HG02938 (cell line): ENCODE data around the gene TRAIP.
A peak's percentile ranks its signal among the peaks of the same experiment; 100 is the strongest.
"Not testable (repeated sequence)": the region's sequence is repeated elsewhere in the genome, so short reads cannot be mapped to it uniquely, and the experiment has no call there.

Experiments used
- ATAC-seq: cut with Tn5 transposase; IDR thresholded peaks from one replicate; pipeline ENCODE4 v1.9.1; 2021; ENCODE audit warnings: mild to moderate bottlenecking, moderate library complexity; ENCODE audit not compliant: unreplicated experiment

Gene TRAIP, protein sequence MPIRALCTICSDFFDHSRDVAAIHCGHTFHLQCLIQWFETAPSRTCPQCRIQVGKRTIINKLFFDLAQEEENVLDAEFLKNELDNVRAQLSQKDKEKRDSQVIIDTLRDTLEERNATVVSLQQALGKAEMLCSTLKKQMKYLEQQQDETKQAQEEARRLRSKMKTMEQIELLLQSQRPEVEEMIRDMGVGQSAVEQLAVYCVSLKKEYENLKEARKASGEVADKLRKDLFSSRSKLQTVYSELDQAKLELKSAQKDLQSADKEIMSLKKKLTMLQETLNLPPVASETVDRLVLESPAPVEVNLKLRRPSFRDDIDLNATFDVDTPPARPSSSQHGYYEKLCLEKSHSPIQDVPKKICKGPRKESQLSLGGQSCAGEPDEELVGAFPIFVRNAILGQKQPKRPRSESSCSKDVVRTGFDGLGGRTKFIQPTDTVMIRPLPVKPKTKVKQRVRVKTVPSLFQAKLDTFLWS

DNA sequence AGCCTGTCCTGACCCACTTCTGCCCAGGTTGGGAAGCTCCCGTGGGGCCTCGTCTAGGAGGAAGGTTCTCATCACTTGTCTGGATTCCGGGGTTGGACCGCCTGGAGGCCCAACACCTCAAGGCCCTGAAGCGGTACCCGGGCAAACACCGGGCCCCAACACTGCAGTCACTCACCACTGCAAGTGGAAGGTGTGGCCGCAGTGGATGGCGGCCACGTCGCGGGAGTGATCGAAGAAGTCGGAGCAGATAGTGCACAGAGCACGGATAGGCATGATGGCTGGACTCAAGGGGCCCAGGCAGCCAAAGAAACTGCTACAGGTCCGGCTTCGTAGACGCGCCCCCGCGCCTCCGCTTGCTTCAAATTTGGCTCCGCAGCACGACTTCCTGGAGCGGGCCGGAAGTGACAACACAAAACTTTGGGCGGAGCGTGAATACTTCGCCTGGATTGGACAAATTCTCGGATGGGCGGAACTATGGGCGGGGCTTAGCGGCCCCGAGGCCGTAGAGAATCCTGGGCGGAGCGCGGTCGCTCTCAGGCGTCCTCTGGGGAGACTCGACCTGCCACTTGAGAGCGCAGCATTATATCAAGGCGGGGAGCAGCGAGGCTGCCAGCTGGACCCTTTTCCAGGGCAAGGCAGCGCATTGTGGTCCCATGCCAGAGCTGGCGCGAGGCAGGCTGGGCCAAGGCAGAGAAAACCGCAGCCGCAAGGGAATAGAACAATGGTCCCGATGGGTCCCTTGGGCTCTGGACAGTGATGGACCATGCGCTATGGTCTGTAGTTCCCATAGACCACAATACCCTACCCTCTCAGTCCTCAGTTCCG lies at the start of gene TRAIP:
Gene TRAIP, minus strand, starts transcription at position 384 of the 825 bp plus-strand sequence. Its CDS starts 111 bp downstream, at position 273.
- ATAC-seq: peak; percentile 93

DNA sequence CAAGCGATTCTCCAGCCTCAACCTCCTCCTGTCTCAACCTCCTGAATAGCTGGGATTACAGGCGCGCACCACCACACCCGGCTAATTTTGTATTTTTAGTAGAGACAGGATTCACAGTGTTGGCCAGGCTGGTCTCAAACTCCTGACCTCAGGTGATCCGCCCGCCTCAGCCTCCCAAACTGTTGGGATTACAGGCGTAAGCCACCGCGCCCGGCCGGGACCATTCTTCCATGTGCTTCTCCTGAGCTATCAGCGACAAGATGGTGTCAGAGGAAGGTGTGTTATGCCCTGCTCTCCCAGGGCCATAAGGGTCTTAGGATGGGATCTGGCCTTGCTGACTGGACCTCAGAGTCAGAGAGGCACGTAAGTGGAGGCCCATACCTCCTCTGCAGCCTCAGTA lies 48.1 kb upstream of the TRAIP start:
- not testable (repeated sequence) for ATAC-seq

DNA sequence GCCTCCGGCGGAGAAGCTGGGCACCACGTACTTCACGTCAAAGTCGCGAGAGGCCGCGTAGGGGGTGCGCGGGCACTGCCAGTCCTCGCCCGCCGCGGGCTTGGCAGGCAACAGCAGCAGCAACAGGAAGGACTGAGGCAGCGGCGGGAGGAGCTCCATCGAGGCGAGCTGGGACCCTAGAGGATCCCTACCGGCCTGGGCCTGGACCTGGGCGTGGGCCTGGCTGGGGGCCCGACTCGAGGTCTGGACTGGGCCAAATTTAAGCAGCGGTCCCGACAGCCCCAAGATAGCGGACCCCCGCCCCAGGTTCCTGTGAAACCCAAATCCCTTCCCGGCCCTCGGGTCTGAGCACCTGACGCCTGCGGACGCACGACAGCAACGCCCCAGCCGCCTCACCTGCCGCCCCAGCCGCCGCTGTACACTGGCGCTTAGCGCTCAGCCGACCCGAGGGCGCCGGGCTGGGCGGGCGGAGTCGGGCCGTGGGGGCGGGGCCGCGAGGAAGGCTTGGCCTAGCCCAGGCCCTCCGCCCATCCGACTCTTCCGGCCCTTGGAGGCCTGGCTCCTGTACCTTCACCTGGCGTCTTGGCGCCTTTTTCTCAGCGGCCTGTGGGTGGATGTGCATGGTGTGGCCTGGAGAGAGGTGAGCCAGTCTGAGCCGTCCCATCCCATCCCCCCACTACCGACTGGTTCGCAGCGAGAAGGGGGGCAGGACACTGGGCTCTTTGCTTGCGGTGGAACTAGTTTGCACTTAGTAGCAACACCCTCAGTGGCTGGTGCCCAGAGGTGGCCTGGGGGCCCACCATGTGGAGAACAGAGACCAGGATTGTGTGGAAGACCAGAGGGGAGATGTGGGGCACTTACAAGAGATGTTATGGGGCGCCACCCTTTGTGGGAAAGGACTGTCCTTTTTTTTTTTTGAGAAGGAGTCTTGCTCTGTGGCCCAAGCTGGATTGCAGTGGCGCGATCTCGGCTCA lies 47.4 kb upstream of the TRAIP start, which contains the start of gene MST1R:
Gene MST1R, minus strand, starts transcription at position 423 of the 974 bp plus-strand sequence. Its CDS starts 264 bp downstream, at position 159.
- ATAC-seq: no peak

DNA sequence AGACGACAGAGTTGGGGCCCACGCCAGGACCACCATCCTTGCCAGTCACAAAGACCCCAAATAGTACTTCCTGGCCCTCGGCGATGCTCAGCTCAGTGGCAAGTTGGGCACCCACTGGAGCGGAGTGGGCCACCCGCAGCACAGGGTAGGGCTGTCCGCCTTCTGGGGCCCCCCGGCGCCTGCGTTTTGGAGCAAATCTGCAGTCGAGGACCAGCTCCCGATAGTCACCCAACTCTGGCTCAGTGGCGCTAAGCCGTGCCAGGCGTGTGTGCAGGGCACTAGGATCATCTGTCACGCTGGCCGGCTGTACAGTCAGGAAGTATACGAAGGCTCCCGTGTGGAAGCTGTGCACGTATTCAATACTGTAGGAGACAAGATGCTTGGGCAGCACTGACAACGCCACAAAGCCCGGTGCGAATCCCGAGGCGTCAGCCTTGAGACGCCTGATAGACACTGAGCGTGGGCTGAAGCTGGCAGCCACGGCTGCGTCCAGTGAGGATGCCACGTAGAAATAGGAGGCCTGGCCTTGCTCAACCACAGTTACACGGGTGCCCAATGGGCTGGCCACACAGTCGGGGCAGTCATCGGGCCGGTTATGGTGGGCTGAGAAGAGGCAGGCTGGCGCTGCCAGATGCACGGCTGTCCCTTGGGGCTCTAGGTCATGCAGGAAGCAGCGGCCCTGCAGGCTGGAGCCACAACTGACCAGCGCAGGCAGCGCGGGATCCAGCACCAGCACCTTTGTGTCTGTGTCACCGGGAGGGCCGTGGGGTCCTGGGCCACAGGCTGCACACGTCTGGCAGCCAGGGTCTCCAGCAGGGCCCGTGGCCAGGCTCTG lies 46.4 kb upstream of the TRAIP start:
- ATAC-seq: no peak

DNA sequence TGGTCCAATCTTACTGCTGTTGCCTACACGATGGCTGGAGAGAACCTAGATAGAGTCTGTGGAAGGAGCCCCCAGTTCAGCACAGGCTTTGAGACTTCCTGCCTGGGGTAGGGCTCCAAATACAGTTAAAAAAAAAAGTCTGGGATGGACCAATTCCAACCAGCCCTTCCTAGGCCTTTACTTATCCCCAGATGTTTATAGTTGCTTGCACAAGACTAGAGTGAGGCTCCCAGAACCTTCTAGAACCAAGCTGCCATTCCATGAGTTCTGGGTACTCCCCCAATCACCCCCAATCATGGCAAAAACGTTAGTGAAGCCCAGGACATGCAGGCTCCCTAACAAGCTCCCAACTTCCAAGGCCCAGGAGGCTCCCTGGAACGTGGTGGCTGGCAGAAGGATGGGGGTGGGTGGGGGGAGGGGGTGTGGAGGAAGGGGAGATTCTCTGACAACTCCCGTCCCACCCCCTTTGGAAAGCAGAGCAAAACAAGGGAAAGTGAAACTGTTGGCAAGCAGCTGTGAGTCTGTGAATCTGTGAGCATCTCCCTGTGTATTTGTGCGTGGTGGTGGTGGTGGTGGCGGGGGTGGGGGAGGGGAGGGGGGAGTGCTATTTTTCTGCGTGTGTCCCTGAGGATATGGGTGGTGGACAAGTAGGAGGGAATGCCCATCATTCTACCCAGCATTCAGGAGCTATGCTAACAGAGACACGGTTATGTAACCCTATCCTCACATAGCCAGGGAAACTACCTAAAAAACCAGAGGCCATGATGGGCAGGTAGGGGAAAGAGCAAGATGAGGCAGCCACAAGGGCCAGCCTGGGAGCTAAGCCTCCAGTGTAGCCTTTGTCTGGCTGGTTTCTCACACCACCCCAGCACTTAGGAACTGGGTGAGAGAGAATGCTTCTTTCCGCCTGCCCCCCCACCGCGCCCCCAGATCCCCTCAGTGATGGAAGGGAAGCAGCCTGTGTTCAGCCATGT lies 45.3 kb upstream of the TRAIP start:
- ATAC-seq: no peak

DNA sequence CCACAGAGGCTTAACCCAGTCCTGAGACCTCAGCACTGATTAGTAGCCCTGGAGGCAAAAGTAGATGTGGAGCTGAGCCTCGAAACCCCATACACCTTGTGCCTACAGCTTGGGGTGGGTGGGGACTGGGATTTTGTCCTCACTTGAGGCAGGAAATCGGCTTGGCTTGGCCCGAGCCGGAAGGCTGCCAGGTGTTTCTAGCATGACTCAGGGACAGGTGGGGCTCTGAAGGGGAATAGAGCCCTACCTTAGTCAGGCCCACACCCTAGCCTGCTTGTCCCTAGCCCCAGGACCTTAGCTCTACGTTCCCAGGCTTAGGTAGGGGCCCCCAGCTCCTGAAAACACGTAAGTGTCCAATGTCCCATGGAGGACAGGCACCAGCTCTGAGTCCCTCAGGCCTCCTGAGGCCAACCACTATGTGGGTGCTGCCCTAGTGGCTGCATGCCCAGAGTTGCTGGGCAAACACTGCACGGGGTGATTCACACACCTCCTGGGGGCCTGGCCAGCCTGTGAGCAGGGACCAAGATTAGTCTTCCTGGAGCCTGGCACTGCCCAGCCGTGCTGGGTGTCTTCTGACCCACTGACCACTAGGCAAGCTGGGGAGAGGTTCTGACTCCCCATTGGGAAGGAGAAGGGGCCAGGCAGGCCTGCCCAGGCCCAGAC lies 44.3 kb upstream of the TRAIP start:
- no peak for ATAC-seq

DNA sequence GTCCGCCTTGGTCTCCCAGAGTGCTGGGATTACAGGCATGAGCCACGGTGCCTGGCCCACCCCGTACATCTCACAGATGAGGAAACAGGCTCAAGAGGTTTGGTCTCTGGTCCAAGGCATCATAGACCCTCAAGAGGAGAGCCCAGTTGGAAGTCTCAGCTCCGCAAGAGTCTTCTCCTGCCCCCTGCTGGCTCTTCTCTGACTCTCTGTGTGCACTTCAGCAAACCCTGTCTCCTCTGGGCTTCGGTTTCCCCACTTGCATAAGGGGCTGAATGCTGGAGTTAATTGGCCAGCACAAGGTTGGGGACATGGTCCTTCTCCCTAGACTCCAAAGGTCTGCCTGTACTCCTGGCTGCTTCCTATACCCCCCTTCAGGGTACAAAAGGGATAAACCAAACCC lies 43.5 kb upstream of the TRAIP start:
- no peak for ATAC-seq

DNA sequence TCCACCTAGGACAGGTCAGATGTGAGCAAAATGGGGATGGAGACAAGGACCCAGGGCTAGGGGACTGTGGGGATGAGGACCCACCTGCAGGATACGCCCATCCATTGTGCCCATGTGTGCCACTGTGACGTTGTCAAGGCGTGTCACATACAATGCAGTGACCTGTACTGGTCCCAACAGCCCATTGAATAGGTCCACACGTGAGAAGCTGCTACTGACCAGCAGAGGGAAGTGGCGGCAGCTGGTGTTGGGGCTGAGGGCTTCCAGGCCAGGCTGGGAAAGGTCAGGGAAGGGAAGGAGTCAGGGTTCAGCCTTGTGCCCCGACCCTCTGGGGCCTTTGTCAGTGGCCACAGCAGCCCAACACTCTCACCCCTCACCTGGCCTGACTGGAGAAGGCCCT lies 42.6 kb upstream of the TRAIP start:
- ATAC-seq: no peak

DNA sequence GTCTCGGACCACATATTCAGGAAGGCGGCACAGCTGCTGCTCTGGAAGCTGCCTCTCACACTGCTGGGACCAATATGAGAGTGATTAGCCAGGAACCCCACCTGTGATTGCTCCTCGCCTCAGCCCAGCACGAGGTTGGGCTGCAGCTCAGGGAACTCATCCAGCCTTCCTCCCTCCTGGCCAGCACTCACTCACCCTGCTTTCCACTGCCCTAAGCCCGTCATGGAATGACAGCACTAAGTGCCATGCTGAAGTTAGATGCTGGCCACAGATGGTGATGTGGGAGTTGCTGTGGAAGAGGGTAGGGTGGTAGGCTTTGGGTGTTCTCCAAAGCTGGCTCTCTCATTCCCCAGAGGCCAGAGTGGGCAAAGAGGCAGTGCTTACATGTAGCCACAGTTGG lies 40.0 kb upstream of the TRAIP start:
- no peak for ATAC-seq

DNA sequence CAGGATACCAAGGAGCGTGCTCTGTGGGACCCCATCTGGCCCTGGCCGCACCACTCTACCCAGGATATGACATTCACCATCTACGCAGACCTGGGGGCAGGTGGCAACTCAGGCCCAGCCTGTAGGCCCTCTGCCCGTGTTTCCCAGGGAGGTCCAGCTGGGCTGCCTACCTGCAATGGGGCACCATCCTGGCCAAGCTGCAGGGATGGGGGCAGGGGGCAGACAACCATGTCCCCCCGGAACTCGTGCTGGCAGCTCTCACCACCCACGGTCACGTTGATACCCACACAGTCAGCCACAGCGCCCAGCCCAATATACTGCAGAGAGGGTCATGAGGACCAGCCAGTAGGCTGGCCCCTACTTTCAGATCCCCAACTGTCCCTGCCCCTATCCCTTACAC lies 39.4 kb upstream of the TRAIP start:
- no peak for ATAC-seq

DNA sequence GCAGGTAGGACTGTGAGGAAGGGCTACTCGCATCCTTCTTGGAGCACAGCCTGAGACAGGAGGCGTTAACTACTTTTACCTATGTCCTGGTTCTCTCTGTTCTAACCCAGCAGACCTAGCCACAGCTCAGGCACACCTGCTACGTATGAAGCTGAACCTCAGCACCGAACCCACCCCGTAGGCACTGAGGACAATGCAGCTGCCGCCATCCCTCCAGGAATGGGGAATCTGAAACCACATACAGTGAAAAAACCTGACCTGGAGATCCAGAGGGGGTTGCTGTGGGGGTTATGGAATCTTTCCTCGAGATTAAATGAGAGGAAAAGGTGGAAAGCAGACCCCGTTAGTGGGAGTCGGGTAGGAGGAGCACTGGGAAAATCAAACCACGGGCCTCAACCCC lies 32.9 kb upstream of the TRAIP start:
- ATAC-seq: no peak

DNA sequence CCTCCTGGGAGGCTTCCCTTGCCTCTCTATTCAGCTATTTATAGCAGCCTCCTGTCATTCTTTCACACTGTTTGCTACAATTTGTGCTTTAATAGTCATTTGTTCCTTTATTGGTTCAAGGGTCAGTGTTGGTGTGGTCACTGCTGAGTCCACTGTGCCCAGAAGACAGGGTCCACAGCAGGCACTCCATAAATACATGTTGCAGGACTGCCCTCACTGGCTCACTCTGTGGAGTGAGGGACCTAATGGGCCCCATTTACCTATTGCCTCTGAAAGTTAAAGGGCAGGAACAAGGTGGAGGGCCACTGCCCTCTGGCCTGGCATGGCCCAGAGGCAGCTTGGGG lies 30.5 kb upstream of the TRAIP start:
- ATAC-seq: no peak

DNA sequence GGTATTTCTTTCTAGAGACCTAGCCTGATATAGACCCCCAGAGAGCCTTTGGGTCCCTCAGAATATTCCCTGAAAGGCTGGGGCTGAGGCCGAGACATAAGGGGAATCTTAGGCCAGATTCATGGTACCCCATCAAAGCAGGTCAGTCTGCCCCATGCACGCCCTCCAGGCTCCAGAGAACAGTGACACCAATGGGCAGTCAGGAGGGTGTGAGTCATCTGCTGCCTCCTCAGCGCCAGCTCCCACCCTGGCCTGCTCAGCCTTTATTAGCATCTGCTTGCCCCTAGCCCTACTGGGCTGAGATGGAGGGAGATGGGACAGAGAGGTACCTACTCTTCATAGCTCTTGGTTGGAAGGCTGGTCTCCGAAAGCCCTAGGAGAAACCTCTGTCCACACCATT lies 27.6 kb upstream of the TRAIP start:
- no peak for ATAC-seq

DNA sequence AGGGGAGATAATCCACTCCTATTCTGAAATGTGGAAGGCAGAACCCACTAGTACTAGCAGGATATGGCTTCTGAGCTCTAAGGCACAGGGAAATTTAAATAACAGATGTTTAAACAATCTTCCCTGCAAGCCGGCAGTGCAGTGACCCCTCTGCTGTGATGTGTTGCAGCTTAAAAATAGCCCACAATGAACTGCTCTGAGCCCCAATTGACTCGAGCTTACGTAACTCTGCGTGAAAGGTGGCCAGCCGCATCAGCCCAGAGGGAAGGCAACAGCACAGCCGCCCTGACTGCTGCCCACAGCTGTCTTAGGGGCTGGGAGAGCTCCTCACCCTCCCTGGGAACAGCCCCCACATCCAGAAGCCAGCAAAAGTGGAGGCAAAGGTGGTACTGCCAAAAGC lies 25.8 kb upstream of the TRAIP start:
- ATAC-seq: no peak

DNA sequence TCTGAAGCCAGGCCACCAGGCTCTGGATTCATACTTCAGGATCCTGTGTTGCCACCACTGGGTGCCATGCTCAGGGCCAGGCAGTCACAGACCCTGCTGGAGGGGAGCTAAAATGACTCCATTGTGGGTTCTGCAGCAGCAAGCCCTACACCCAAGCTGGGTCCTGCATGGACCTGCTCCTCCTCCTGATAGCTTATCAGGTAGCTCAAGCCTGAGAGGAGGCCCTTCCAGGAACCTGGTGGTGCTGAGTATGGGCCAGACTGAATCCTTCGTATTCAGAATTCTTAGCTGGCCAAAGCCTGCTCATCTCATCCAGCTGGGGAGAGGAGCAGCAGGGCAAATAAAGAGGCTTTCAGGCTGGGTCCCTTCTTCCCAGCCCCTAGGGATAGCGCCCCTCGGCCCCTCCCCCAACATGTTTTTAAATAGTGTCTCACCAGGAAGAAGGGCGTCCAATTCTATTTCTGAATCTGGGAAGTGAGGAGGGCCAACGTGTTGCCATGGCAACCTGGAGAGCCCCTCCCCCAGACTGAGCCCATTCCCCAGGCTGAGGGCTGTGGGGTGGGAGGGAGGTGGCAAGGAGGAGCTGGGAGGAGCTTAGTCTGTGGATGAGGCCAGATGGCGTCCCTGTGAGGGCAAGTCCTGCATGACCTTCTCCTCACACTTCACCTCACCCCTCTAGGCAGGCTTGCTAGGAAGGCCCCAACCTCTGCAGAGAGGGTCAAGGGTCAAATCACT lies 24.4 kb upstream of the TRAIP start:
- no peak for ATAC-seq

DNA sequence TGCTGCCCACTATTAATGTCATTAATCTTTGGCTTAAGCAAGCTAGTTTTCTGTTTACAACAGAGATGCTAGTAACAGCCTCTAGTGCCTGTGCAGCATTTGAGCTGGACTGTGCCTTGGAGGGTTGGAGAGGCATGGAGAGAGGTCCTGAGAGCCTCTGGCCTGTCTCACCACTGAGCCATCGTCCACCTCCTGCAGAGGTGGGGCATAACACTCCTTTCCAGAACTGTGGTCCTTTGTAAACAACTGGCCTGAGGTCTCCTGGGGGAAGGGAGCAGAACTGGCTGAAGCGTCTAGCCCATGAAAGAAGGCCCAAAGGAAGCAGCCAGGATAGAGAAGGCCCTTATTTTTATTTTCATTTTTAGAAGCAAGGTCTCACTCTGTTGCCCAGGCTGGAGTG lies 23.4 kb upstream of the TRAIP start:
- no peak for ATAC-seq

DNA sequence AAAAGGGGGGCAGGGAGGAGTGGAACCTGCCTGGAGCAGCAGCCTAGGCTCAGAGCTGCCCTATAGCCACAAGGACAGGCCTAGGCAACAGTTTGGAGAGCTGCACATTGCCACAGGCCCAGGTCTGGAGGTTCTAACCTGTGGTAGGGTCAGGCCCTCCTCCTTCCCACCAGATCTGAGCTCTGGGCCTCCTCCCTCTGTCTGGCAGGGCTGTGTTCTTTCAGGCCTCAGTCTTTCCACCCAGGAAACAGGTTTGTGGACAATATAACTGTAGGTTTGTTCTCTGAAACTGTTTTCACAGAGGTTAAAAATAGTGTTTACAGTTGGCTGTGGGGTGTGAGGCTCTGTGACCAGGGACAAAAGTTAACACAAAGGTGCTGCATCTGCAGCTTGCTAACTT lies 22.3 kb upstream of the TRAIP start:
- no peak for ATAC-seq

DNA sequence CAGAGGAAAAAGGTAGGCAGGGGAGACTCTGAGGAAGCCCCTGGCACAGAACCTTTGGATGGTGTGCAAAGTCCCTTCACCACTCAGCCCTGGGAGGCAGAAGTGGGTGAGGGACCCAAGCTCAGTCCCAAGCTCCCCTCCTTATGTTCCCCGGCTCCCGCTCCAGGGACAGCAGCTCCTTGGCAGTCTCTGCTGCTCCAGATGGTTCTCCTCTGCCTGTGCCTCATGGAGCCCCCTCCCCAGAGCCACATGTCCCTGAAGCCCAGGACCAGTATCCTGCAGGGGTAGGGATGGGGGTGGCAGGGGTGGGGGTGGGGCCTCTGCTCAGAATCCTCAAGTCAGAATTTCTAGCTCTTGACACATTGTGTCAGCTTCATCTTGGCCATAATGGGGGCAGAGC lies 21.4 kb upstream of the TRAIP start:
- ATAC-seq: no peak
